GM12892 (cell line): ENCODE measurements around the gene DDN.

Source experiments
- POLR2AphosphoS5 ChIP-seq: IDR thresholded peaks from 2 replicates; pipeline ENCODE4 v1.6.1; 2011; ENCODE audit warnings: low read depth, low read length, control low read depth
- TAF1 ChIP-seq: IDR thresholded peaks from 2 replicates; pipeline ENCODE4 v1.6.1; 2011; ENCODE audit warnings: low read depth, mild to moderate bottlenecking, control low read depth, low read length, borderline replicate concordance

- TF ChIP-seq TAF1: no peak
- no peak for TF ChIP-seq POLR2AphosphoS5
Observed at GRCh38 chr12:48970702-48971334, 28.4 kb downstream of the DDN start.
